ENCODE results near the gene SEC63.
"Not testable (repeated sequence)": the region's sequence is repeated elsewhere in the genome, so short reads cannot be mapped to it uniquely, and the experiment has no call there.

Gene SEC63

DNA sequence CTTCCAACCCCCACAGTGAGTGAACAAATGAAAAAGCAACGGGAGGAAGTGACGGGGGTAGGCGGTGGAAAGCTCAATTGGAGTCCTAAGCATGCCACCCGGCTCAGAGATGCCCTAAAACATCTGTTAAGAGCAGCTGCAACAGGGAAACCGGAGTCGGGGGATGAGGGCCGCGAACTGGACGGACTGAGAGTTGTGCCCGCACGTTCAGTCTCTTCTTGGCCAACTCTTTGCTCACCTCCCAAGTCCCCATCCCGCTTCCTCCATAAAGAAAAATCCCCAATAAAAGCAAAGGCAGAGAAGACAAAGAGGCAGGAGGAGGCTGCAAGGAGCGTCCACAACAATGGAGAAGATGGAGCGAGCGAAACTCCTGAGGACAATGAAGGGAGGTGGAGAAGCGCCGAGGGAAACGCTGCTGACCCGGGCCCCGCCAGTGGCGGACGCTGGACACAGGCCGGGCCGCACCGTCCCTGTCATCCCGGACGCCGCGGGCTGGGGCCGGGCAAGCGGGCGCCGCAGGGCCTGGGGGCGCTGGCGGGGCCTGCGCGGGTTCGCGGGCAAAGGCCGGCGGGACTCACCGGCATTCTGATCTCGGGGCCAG lies 600 bp downstream of the SEC63 start:
- no peaks in the 10 kb centered on the region for H3K9me3 ChIP-seq (ENCODE audit: control insufficient read depth, low read length)
- H3K4me3 ChIP-seq (ENCODE audit: insufficient read depth, low read depth, low read length, poor library complexity, severe bottlenecking): peak overlapping the region; percentile 82
- peak overlapping the region; percentile 81 for H3K27ac ChIP-seq (ENCODE audit: insufficient read depth, low read length, poor library complexity, severe bottlenecking)
- no peaks in the 10 kb centered on the region for H3K27me3 ChIP-seq (replicated peaks; ENCODE audit: control insufficient read depth, insufficient read depth, low read length, poor library complexity, severe bottlenecking)
- peak; percentile 16 to 43 (median 40) for DNase-seq
- H3K4me1 ChIP-seq (ENCODE audit: control insufficient read depth, insufficient read depth, low read length, poor library complexity, severe bottlenecking): peaks cover 7% of the 10 kb centered on the region
- H3K36me3 ChIP-seq (ENCODE audit: control insufficient read depth, insufficient read depth, low read length): no peaks in the 10 kb centered on the region

DNA sequence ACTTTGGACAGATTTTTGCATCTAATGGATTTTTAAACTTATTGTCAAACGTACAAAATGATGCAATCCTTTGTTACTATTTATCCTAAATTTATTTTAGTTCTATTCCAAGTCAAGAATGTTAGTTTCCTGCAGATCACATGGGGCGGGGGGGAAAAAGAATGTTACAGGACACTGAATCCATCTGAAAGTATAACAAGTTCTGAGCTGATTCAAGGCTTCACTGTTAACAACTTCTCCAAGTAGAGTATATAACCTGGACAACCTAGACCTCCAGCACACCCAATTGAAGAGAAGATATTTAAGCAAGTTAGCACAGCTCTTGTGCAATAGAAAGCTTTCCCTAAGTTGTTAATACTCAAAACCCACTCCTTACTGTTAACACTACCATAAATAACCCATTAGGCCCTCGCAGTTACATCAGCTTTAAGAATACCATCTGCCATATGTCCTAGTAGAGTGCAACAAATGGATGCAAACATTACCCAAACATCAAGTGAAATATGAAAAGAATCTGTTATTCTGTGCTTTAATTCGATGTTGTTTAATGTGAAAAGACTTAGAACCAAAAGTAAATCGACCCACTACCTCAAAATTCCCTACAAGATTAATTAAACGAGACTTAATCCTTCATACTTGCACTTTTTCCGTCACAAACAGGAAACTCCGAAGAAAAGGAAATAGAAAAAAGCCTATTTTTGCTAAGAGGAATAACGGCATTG lies 1.3 kb downstream of the SEC63 start:
- no peak for DNase-seq
- Histone ChIP-seq H3K36me3 (ENCODE audit: control insufficient read depth, insufficient read depth, low read length) (no peaks in the 10 kb centered on the region), H3K9me3 (ENCODE audit: control insufficient read depth, low read length) (no peaks in the 10 kb centered on the region), H3K4me3 (ENCODE audit: insufficient read depth, low read depth, low read length, poor library complexity, severe bottlenecking) (peak overlapping the region; percentile 82), H3K4me1 (ENCODE audit: control insufficient read depth, insufficient read depth, low read length, poor library complexity, severe bottlenecking) (peaks cover 7% of the 10 kb centered on the region), H3K27ac (ENCODE audit: insufficient read depth, low read length, poor library complexity, severe bottlenecking) (peak overlapping the region; percentile 81), H3K27me3 (replicated peaks; ENCODE audit: control insufficient read depth, insufficient read depth, low read length, poor library complexity, severe bottlenecking) (no peaks in the 10 kb centered on the region)

DNA sequence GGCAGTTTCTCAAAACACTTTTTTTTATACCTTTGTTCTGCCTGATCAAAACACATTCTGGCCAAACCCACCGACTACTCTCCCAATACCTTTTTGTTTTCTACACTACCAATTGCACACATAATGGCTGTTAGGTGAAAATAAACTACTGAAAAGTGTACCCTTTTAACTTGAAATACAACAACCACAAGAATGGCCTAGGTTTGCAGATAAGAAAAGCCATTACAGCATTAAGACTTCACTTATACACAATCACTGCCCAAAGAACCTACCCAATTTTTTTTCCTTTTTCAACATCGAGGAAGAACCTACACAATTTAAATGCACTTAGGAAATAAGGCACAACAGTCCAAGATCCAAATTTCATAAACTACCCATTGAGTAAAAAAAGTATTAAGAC lies 1.8 kb downstream of the SEC63 start:
- peak overlapping the region; percentile 82 for H3K4me3 ChIP-seq (ENCODE audit: insufficient read depth, low read depth, low read length, poor library complexity, severe bottlenecking)

GRCh38 chr6:107953858-107954414 lies 4.1 kb downstream of the SEC63 start:
- H3K4me3 ChIP-seq (ENCODE audit: insufficient read depth, low read depth, low read length, poor library complexity, severe bottlenecking); DNase-seq; H3K36me3 ChIP-seq (ENCODE audit: control insufficient read depth, insufficient read depth, low read length); H3K27ac ChIP-seq (ENCODE audit: insufficient read depth, low read length, poor library complexity, severe bottlenecking); H3K4me1 ChIP-seq (ENCODE audit: control insufficient read depth, insufficient read depth, low read length, poor library complexity, severe bottlenecking); H3K27me3 ChIP-seq (replicated peaks; ENCODE audit: control insufficient read depth, insufficient read depth, low read length, poor library complexity, severe bottlenecking); H3K9me3 ChIP-seq (ENCODE audit: control insufficient read depth, low read length): not testable (repeated sequence)

More for the DNA sequence above, 1.8 kb downstream of the SEC63 start:
- H3K36me3 ChIP-seq (ENCODE audit: control insufficient read depth, insufficient read depth, low read length): no peaks in the 10 kb centered on the region
- H3K27me3 ChIP-seq (replicated peaks; ENCODE audit: control insufficient read depth, insufficient read depth, low read length, poor library complexity, severe bottlenecking): no peaks in the 10 kb centered on the region
- H3K27ac ChIP-seq (ENCODE audit: insufficient read depth, low read length, poor library complexity, severe bottlenecking): no peak overlapping the region
- no peak for DNase-seq
- H3K4me1 ChIP-seq (ENCODE audit: control insufficient read depth, insufficient read depth, low read length, poor library complexity, severe bottlenecking): peaks cover 7% of the 10 kb centered on the region
- no peaks in the 10 kb centered on the region for H3K9me3 ChIP-seq (ENCODE audit: control insufficient read depth, low read length)

DNA sequence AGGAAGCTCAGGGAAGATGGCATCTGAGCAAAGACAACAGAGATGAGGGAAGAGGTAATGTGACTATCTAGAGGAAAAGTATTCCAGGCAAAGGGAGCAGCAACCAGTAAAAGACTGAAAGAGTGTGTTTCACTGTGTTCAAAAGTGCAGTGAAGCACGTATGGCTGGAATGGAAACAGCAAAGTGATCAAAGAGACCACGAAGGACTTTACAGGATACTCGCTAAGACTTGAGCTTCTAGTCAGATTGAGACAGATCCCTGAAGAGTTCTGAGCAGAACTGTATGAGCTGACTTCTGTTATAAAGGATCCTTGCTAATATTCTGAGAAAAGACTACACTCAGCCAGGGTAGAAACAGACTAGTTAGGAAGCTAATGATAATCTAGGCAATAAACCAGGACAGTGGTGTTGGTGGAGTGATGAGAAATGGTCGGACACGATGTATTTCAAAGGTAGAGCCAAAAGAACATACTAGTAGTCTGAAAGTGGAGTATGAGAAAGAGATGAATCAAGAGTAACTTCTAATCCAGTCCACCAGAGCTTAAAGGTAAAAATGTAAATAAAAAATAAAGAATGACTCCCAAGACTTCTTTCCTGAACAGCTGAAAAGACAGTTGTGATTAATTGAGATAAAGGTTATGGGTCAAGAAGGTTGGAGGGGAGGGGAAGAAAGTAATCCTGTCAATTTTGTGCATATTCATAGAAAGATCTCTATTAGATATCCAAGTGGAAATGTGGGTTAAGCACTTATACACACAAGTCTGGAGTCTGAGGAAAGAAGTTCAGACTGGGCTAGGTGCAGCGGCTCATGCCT lies 14.2 kb downstream of the SEC63 start:
- no peaks in the 10 kb centered on the region for H3K36me3 ChIP-seq (ENCODE audit: control insufficient read depth, insufficient read depth, low read length)
- no peaks in the 10 kb centered on the region for H3K9me3 ChIP-seq (ENCODE audit: control insufficient read depth, low read length)
- no peak overlapping the region for H3K4me3 ChIP-seq (ENCODE audit: insufficient read depth, low read depth, low read length, poor library complexity, severe bottlenecking)
- H3K4me1 ChIP-seq (ENCODE audit: control insufficient read depth, insufficient read depth, low read length, poor library complexity, severe bottlenecking): no peaks in the 10 kb centered on the region
- no peak overlapping the region for H3K27ac ChIP-seq (ENCODE audit: insufficient read depth, low read length, poor library complexity, severe bottlenecking)
- no peak for DNase-seq
- no peaks in the 10 kb centered on the region for H3K27me3 ChIP-seq (replicated peaks; ENCODE audit: control insufficient read depth, insufficient read depth, low read length, poor library complexity, severe bottlenecking)

GRCh38 chr6:107942142-107942541 lies 15.9 kb downstream of the SEC63 start:
- DNase-seq: no peak
- no peak overlapping the region for H3K4me3 ChIP-seq (ENCODE audit: insufficient read depth, low read depth, low read length, poor library complexity, severe bottlenecking)

GRCh38 chr6:107941627-107942026 lies 16.4 kb downstream of the SEC63 start:
- no peak overlapping the region for H3K4me3 ChIP-seq (ENCODE audit: insufficient read depth, low read depth, low read length, poor library complexity, severe bottlenecking)
- no peaks in the 10 kb centered on the region for H3K27me3 ChIP-seq (replicated peaks; ENCODE audit: control insufficient read depth, insufficient read depth, low read length, poor library complexity, severe bottlenecking)
- no peaks in the 10 kb centered on the region for H3K9me3 ChIP-seq (ENCODE audit: control insufficient read depth, low read length)
- H3K4me1 ChIP-seq (ENCODE audit: control insufficient read depth, insufficient read depth, low read length, poor library complexity, severe bottlenecking): no peaks in the 10 kb centered on the region
- H3K36me3 ChIP-seq (ENCODE audit: control insufficient read depth, insufficient read depth, low read length): no peaks in the 10 kb centered on the region
- H3K27ac ChIP-seq (ENCODE audit: insufficient read depth, low read length, poor library complexity, severe bottlenecking): no peak overlapping the region
- DNase-seq: no peak

More at GRCh38 chr6:107942142-107942541, 15.9 kb downstream of the SEC63 start:
- Histone ChIP-seq H3K9me3 (ENCODE audit: control insufficient read depth, low read length) (no peaks in the 10 kb centered on the region), H3K36me3 (ENCODE audit: control insufficient read depth, insufficient read depth, low read length) (no peaks in the 10 kb centered on the region), H3K4me1 (ENCODE audit: control insufficient read depth, insufficient read depth, low read length, poor library complexity, severe bottlenecking) (no peaks in the 10 kb centered on the region), H3K27me3 (replicated peaks; ENCODE audit: control insufficient read depth, insufficient read depth, low read length, poor library complexity, severe bottlenecking) (no peaks in the 10 kb centered on the region), H3K27ac (ENCODE audit: insufficient read depth, low read length, poor library complexity, severe bottlenecking) (no peak overlapping the region)

GRCh38 chr6:107941199-107941598 lies 16.8 kb downstream of the SEC63 start:
- H3K9me3 ChIP-seq (ENCODE audit: control insufficient read depth, low read length): no peaks in the 10 kb centered on the region
- DNase-seq: no peak
- H3K27ac ChIP-seq (ENCODE audit: insufficient read depth, low read length, poor library complexity, severe bottlenecking): no peak overlapping the region
- no peaks in the 10 kb centered on the region for H3K36me3 ChIP-seq (ENCODE audit: control insufficient read depth, insufficient read depth, low read length)
- no peaks in the 10 kb centered on the region for H3K27me3 ChIP-seq (replicated peaks; ENCODE audit: control insufficient read depth, insufficient read depth, low read length, poor library complexity, severe bottlenecking)
- H3K4me1 ChIP-seq (ENCODE audit: control insufficient read depth, insufficient read depth, low read length, poor library complexity, severe bottlenecking): no peaks in the 10 kb centered on the region
- no peak overlapping the region for H3K4me3 ChIP-seq (ENCODE audit: insufficient read depth, low read depth, low read length, poor library complexity, severe bottlenecking)

- not testable (repeated sequence) for DNase-seq; H3K9me3 ChIP-seq (ENCODE audit: control insufficient read depth, low read length); H3K36me3 ChIP-seq (ENCODE audit: control insufficient read depth, insufficient read depth, low read length)
These were observed 21.1 kb downstream of the SEC63 start for GRCh38 chr6:107936910-107937292.

More at GRCh38 chr6:107936910-107937292, 21.1 kb downstream of the SEC63 start:
- not testable (repeated sequence) for H3K27me3 ChIP-seq (replicated peaks; ENCODE audit: control insufficient read depth, insufficient read depth, low read length, poor library complexity, severe bottlenecking); H3K4me3 ChIP-seq (ENCODE audit: insufficient read depth, low read depth, low read length, poor library complexity, severe bottlenecking); H3K27ac ChIP-seq (ENCODE audit: insufficient read depth, low read length, poor library complexity, severe bottlenecking); H3K4me1 ChIP-seq (ENCODE audit: control insufficient read depth, insufficient read depth, low read length, poor library complexity, severe bottlenecking)
